ENCODE data around the gene TRIP10.

Gene TRIP10

GRCh38 chr19:6740589-6741343 is 1.3 kb downstream of the TRIP10 start:
- TF ChIP-seq, protein P1, sequence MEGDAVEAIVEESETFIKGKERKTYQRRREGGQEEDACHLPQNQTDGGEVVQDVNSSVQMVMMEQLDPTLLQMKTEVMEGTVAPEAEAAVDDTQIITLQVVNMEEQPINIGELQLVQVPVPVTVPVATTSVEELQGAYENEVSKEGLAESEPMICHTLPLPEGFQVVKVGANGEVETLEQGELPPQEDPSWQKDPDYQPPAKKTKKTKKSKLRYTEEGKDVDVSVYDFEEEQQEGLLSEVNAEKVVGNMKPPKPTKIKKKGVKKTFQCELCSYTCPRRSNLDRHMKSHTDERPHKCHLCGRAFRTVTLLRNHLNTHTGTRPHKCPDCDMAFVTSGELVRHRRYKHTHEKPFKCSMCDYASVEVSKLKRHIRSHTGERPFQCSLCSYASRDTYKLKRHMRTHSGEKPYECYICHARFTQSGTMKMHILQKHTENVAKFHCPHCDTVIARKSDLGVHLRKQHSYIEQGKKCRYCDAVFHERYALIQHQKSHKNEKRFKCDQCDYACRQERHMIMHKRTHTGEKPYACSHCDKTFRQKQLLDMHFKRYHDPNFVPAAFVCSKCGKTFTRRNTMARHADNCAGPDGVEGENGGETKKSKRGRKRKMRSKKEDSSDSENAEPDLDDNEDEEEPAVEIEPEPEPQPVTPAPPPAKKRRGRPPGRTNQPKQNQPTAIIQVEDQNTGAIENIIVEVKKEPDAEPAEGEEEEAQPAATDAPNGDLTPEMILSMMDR (IDR thresholded peaks at IDR 0.05), result no peak

GRCh38 chr19:6743066-6743465 is 3.6 kb downstream of the TRIP10 start:
- TF ChIP-seq, protein P1 (IDR thresholded peaks at IDR 0.05), result no peak

DNA sequence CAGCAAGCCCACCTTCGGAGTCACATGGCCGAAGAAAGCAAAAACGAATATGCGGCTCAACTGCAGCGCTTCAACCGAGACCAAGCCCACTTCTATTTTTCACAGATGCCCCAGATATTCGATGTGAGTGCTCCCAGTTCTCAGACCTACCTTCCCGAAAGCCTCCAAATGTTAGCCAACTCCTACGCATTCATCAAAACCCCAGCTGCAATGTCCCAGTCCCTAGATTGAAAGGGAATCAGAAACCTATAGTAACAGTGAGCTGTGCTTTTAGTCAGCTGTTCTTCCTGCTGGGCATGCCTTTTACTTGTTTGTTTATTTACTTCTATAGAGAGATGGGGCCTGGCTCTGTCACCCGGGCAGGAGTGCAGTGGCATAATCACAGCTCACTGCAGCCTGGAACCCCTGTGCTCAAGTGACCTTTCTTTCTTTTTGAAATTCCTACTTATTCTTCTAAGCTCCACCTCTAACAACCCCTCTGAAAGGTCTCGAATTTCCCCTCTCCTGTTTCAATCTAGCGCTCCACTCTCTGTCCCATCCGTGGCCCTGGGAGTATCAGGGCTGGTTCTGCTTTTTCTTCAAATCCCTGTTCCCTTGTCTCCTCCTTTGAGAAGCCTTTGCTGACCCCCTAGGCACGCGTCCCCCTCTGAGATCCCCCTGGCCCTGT is 4.4 kb downstream of the TRIP10 start:
- TF ChIP-seq, protein P1 (IDR thresholded peaks at IDR 0.05), result no peak

- TF ChIP-seq, protein P1 (IDR thresholded peaks at IDR 0.05), result no peak
These were observed 5.2 kb downstream of the TRIP10 start for GRCh38 chr19:6744381-6745301.

DNA sequence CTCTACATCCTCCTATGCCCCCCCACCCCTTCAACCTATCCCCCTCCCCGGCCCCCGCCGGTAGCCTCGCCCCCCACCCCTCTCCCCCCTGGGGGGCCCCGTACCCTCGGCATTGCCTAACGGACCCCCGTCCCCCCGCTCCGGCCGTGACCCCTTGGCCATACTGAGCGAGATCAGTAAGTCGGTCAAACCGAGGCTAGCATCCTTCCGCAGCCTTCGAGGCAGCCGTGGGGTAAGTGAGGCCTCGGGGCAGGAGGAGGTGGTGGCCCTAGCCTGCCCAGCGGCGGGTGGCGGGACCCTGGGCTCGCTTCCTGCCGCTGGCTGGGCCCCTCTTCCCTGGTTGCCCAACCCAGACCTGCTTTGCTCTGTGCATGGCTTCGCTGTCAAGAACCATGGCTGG is 6.5 kb downstream of the TRIP10 start:
- TF ChIP-seq, protein P1 (IDR thresholded peaks at IDR 0.05), result no peak

- TF ChIP-seq, protein P1 (IDR thresholded peaks at IDR 0.05), result no peak
These were observed 10.6 kb downstream of the TRIP10 start for GRCh38 chr19:6750062-6750461.

GRCh38 chr19:6751189-6751588 is 11.7 kb downstream of the TRIP10 start:
- TF ChIP-seq, protein P1 (IDR thresholded peaks at IDR 0.05), result no peak
